ENCODE results near the gene IFIT1B.

The IFIT1B gene

GRCh38 chr10:89392974-89393373 lies 15.1 kb downstream of the IFIT1B start:
- no peak for DNase-seq (ENCODE audit: low read depth)
- no peak for TF ChIP-seq CTCF (IDR thresholded peaks at IDR 0.05; ENCODE audit: control insufficient read depth, extremely low read depth, insufficient read depth)
- H3K4me3 ChIP-seq (ENCODE audit: low read depth, low read length), result peak overlapping the region; percentile 63

GRCh38 chr10:89393898-89394297 lies 16.0 kb downstream of the IFIT1B start:
- TF ChIP-seq CTCF (IDR thresholded peaks at IDR 0.05; ENCODE audit: control insufficient read depth, extremely low read depth, insufficient read depth), result no peak
- no peak for DNase-seq (ENCODE audit: low read depth)
- H3K4me3 ChIP-seq (ENCODE audit: low read depth, low read length), result no peak overlapping the region

- TF ChIP-seq CTCF (IDR thresholded peaks at IDR 0.05; ENCODE audit: control insufficient read depth, extremely low read depth, insufficient read depth), result no peak
- DNase-seq (ENCODE audit: low read depth), result no peak
- no peak overlapping the region for H3K4me3 ChIP-seq (ENCODE audit: low read depth, low read length)
Observed at GRCh38 chr10:89395141-89395540, 17.3 kb downstream of the IFIT1B start.

GRCh38 chr10:89398003-89398749 lies 20.3 kb downstream of the IFIT1B start:
- no peak overlapping the region for H3K4me3 ChIP-seq (ENCODE audit: low read depth, low read length)
- DNase-seq (ENCODE audit: low read depth), result no peak
- no peak for TF ChIP-seq CTCF (IDR thresholded peaks at IDR 0.05; ENCODE audit: control insufficient read depth, extremely low read depth, insufficient read depth)

GRCh38 chr10:89399956-89400355 lies 22.1 kb downstream of the IFIT1B start:
- no peak for DNase-seq (ENCODE audit: low read depth)
- TF ChIP-seq CTCF (IDR thresholded peaks at IDR 0.05; ENCODE audit: control insufficient read depth, extremely low read depth, insufficient read depth), result no peak
- no peak overlapping the region for H3K4me3 ChIP-seq (ENCODE audit: low read depth, low read length)

- TF ChIP-seq CTCF (IDR thresholded peaks at IDR 0.05; ENCODE audit: control insufficient read depth, extremely low read depth, insufficient read depth), result no peak
- DNase-seq (ENCODE audit: low read depth), result no peak
- H3K4me3 ChIP-seq (ENCODE audit: low read depth, low read length), result no peak overlapping the region
Observed at GRCh38 chr10:89403043-89403442, 25.2 kb downstream of the IFIT1B start.

All from LNCaP clone FGC (cell line).